NCI-H748 treated with DMSO at 0.1 percent for 48 hours (cell line): Measurements from ENCODE around the gene ADH5.
"Not testable (repeated sequence)": the region's sequence is repeated elsewhere in the genome, so short reads cannot be mapped to it uniquely, and the experiment has no call there.

Experiments
- DNase-seq: peaks from one replicate; lab custom pipeline; 2025; lab: John Stamatoyannopoulos, UW

The ADH5 gene

GRCh38 chr4:99088481-99089365, at the start of gene ADH5:
Gene ADH5, minus strand, starts transcription at chr4:99088788. Its CDS starts 88 bp downstream, at chr4:99088700.
- peak; percentile 32 for DNase-seq

- DNase-seq: no peak
Observed at GRCh38 chr4:99136329-99136728, 47.7 kb upstream of the ADH5 start.

- DNase-seq: no peak
Observed at GRCh38 chr4:99135541-99136162, 47.1 kb upstream of the ADH5 start.

- DNase-seq: no peak
Observed at GRCh38 chr4:99134586-99134985, 46.0 kb upstream of the ADH5 start.

- no peak for DNase-seq
Observed at GRCh38 chr4:99131378-99131777, 42.8 kb upstream of the ADH5 start.

GRCh38 chr4:99126376-99126775, 37.8 kb upstream of the ADH5 start:
- no peak for DNase-seq

- DNase-seq: no peak
Observed at GRCh38 chr4:99121008-99121407, 32.4 kb upstream of the ADH5 start.

- no peak for DNase-seq
Observed at GRCh38 chr4:99120501-99120900, 31.9 kb upstream of the ADH5 start.

- no peak for DNase-seq
Observed at GRCh38 chr4:99117876-99118693, 29.5 kb upstream of the ADH5 start.

- DNase-seq: not testable (repeated sequence)
Observed at GRCh38 chr4:99117122-99117841, 28.7 kb upstream of the ADH5 start.

- DNase-seq: not testable (repeated sequence)
Observed at GRCh38 chr4:99109286-99109685, 20.7 kb upstream of the ADH5 start.

- DNase-seq: no peak
Observed at GRCh38 chr4:99104153-99104552, 15.6 kb upstream of the ADH5 start.

GRCh38 chr4:99103166-99103565, 14.6 kb upstream of the ADH5 start:
- DNase-seq: no peak

- no peak for DNase-seq
Observed at GRCh38 chr4:99102634-99103033, 14.0 kb upstream of the ADH5 start.

GRCh38 chr4:99100876-99101275, 12.3 kb upstream of the ADH5 start:
- no peak for DNase-seq

GRCh38 chr4:99099814-99100213, 11.2 kb upstream of the ADH5 start:
- not testable (repeated sequence) for DNase-seq

- no peak for DNase-seq
Observed at GRCh38 chr4:99099311-99099710, 10.7 kb upstream of the ADH5 start.

- DNase-seq: not testable (repeated sequence)
Observed at GRCh38 chr4:99091841-99092240, 3.3 kb upstream of the ADH5 start.

GRCh38 chr4:99091216-99091575, 2.6 kb upstream of the ADH5 start:
- no peak for DNase-seq

GRCh38 chr4:99090481-99091215, 2.1 kb upstream of the ADH5 start:
- no peak for DNase-seq

- DNase-seq: peak; percentile 42
Observed at GRCh38 chr4:99088023-99088449, 552 bp downstream of the ADH5 start.
